ENCODE data around the gene TSPYL1. TPM values are rescaled to one million over a fixed set of nuclear protein-coding genes. Genes with fewer than 3 reads are reported as not detected.
"Not testable (repeated sequence)": the region's sequence is repeated elsewhere in the genome, so short reads cannot be mapped to it uniquely, and the experiment has no call there.

TSPYL1 gene
- 10 to 100 TPM; 51.5 to 94.2 (median 68.1) TPM for polyA plus RNA-seq (ENCODE audit: low read depth in 6 of 6)

DNA sequence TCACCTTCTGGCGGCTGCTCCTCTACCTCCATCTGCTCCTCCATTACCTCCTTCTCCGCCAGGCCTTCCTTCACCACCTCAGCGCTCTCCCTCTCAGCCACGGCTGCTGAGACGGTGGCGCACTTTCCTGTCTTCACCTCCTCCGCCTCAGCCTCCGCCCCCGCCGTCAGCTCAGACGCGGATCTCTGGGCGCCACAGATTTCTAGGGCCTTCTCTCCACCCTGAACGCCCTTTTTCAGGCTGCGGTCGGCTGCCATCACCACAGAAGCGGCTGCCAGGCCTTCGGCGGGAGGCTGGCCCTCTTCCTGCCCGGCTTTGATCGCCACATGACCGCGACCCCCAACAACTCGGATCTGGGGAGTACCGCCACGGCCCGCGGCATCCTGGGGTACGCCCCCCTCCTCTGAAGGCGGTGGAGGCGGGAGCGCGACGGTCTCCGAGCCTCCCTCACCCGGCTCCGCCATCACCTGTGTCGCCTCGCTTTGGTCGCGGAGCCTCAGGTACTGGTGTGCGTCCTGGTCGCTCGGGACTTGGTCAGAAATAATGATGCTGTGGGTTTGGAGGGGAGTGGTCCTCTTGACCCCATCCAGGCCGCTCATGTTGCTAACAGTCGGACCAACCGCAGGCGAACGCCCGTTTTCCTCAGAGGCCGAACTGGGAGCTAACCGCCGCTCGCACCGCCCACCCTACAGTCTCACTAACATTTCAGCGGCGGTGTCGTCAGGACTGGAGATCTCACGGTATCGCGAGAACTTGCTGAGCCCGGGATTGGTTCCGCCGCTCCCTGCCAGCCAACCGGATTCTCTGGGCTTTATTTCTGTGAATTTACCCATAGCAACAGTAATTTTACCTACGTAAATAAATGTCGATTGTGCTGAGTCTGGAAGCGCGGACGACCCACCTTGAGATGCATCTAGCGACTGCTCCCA is at the start of gene TSPYL1:
Gene TSPYL1 (minus strand): TSS at position 699 of the 929 bp plus-strand sequence. CDS start 100 bp downstream, at position 599.
- Mint-ChIP-seq H3K4me1 (peaks cover 50 to 74% (median 63%) of the 10 kb centered on the region in 3 donors), H3K27me3 (no peaks in the 10 kb centered on the region), H3K4me3 (peak within 1 kb of the TSS; percentile 94 to 100 (median 98)), H3K9me3 (no peaks in the 10 kb centered on the region), H3K36me3 (peaks cover 16 to 21% of the 10 kb centered on the region in 2 donors), H3K27ac (peak within 1 kb of the TSS; percentile 96 to 100 (median 100))
- DNase-seq = peak; percentile 95
- ATAC-seq (ENCODE audit: low read depth in 2 of 2) = peak; percentile 86 to 87

DNA sequence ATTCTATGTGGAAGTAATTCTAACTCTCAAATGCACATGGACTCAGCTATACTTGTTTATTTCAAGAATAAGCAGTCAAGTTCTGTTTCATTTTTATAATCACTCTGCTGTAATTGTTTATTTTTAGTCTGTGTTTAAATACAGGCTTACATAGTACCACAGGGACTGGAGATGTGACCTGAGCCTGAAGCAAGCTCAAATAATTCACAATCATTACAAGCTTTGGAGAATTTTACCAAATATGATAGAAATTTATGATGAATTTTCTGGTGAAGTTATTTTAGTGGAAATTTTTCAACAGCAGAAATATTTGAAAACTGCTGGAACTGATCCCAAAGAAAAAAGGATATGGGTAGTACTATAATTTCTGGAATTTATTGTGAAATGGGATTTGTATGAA is 49.4 kb upstream of the TSPYL1 start:
- Mint-ChIP-seq H3K27ac (no peak overlapping the region), H3K4me1 (peaks cover 0 to 3% (median 2%) of the 10 kb centered on the region in 3 donors), H3K9me3 (peaks cover 0 to 12% (median 0%) of the 10 kb centered on the region in 7 donors), H3K36me3 (peaks cover 0 to 4% of the 10 kb centered on the region in 2 donors), H3K4me3 (no peak overlapping the region), H3K27me3 (no peaks in the 10 kb centered on the region)
- DNase-seq (no peak), ATAC-seq (ENCODE audit: low read depth in 2 of 2) (no peak)

DNA sequence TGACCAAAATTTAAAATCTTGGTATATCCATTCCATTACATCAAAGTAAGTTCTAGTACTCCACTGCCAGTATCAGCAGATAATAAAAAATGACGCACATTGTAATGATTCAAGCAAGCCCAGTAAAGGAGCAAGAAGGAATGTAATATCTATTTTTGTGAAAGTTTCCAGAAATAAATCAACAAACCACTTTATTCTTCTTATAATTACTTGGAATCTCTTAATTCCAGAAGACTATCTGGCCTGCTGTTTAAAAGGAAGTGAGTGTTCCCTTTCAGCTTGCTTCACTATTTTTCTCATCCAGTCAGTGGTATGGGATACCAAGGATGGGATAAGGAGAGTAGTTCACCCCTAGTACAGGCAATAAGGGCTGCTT is 48.8 kb upstream of the TSPYL1 start:
- no peaks in the 10 kb centered on the region for H3K27me3 Mint-ChIP-seq
- H3K36me3 Mint-ChIP-seq = peaks cover 0 to 4% of the 10 kb centered on the region in 2 donors
- H3K4me1 Mint-ChIP-seq = peaks cover 0 to 3% (median 0%) of the 10 kb centered on the region in 3 donors

DNA sequence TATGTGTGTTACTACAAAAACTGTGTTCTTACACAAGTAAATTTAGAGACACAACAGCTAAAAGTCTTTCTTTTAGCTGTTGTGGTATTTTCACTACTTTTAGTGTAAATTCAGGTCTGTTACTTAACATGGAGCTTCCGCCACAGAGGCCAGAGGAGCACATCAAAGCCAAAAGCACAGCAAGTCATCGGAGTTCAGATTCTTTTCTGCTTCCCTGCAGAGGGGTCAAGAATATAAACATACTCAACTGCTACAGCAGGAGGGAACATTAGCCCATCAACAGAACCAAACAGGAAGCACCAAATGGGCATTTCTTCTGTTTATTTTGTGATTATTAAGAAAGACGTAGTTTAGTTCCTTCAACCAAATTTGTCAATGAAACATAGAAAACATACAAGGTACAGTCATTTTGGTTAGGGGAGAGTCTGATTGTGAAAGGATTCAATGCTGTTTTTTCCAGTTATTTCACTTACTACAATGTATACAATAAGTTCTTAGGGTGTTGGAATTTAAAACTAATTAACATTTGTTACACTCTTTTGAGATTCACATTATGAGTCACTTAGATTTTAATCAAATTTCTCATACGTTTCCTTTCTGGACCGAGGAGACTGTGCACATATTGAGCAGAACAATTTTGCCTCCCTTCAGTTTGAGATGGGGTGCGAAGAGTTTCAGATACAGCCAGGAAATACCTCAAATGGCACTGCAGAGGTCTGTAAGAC is 48.2 kb upstream of the TSPYL1 start:
- Mint-ChIP-seq H3K4me1 (peaks cover 0 to 3% (median 0%) of the 10 kb centered on the region in 3 donors), H3K27me3 (no peaks in the 10 kb centered on the region), H3K36me3 (peaks cover 0 to 4% of the 10 kb centered on the region in 2 donors), H3K4me3 (no peak overlapping the region), H3K27ac (peak overlapping the region in 2 of 6 donors; percentile 21 to 54), H3K9me3 (peaks cover 0 to 5% (median 0%) of the 10 kb centered on the region in 7 donors)
- DNase-seq (no peak), ATAC-seq (ENCODE audit: low read depth in 2 of 2) (no peak)

More for the DNA sequence above, 48.8 kb upstream of the TSPYL1 start:
- Mint-ChIP-seq H3K27ac (no peak overlapping the region), H3K9me3 (peaks cover 0 to 8% (median 0%) of the 10 kb centered on the region in 7 donors), H3K4me3 (no peak overlapping the region)
- no peak for ATAC-seq (ENCODE audit: low read depth in 2 of 2)
- DNase-seq = no peak

GRCh38 chr6:116326996-116327395 is 47.3 kb upstream of the TSPYL1 start:
- no peaks in the 10 kb centered on the region for H3K9me3 Mint-ChIP-seq
- ATAC-seq (ENCODE audit: low read depth in 2 of 2) (no peak), DNase-seq (no peak)

GRCh38 chr6:116326181-116326671 is 46.5 kb upstream of the TSPYL1 start:
- no peak for ATAC-seq (ENCODE audit: low read depth in 2 of 2)
- Mint-ChIP-seq H3K4me3 (no peak overlapping the region), H3K27ac (no peak overlapping the region), H3K36me3 (peaks cover 0 to 4% of the 10 kb centered on the region in 2 donors), H3K4me1 (peaks cover 0 to 3% (median 0%) of the 10 kb centered on the region in 3 donors), H3K27me3 (no peaks in the 10 kb centered on the region), H3K9me3 (no peaks in the 10 kb centered on the region)
- DNase-seq = no peak

More at GRCh38 chr6:116326996-116327395, 47.3 kb upstream of the TSPYL1 start:
- Mint-ChIP-seq H3K27ac (no peak overlapping the region), H3K4me3 (no peak overlapping the region), H3K27me3 (no peaks in the 10 kb centered on the region), H3K4me1 (peaks cover 0 to 3% (median 0%) of the 10 kb centered on the region in 3 donors), H3K36me3 (peaks cover 0 to 4% of the 10 kb centered on the region in 2 donors)

DNA sequence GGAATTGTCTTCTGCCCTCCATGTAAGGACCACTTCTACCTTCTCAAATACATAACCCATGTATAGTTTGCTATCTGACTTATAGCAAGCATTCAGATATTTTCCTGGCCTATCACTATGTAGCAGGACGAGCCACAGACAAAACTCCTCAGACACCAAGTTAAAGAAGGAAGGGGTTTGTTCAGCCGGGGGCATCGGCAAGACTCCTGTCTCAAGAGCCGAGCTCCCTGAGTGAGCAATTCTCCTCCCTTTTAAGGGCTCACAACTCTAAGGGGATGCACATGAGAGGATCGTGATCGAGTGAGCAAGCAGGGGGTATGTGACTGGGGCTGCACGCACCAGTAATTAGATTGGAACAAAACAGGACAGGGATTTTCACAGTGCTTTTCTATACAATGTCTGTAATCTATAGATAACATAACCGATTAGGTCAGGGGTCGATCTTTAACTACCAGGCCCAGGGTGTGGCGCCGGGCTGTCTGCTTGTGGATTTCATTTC is 46.0 kb upstream of the TSPYL1 start:
- not testable (repeated sequence) for H3K36me3 Mint-ChIP-seq; ATAC-seq (ENCODE audit: low read depth in 2 of 2); DNase-seq; H3K9me3 Mint-ChIP-seq; H3K4me3 Mint-ChIP-seq; H3K4me1 Mint-ChIP-seq; H3K27me3 Mint-ChIP-seq
- peak overlapping the region in 1 of 6 donors; percentile 6 for H3K27ac Mint-ChIP-seq

- Mint-ChIP-seq H3K36me3 (peaks cover 0 to 4% of the 10 kb centered on the region in 2 donors), H3K27ac (no peak overlapping the region), H3K4me3 (no peak overlapping the region), H3K4me1 (peaks cover 0 to 3% (median 0%) of the 10 kb centered on the region in 3 donors), H3K9me3 (no peaks in the 10 kb centered on the region), H3K27me3 (no peaks in the 10 kb centered on the region)
- DNase-seq (no peak), ATAC-seq (ENCODE audit: low read depth in 2 of 2) (no peak)
Measured at GRCh38 chr6:116323863-116324262, 44.1 kb upstream of the TSPYL1 start.

- not testable (repeated sequence) for H3K27me3 Mint-ChIP-seq; H3K9me3 Mint-ChIP-seq; H3K4me1 Mint-ChIP-seq; H3K36me3 Mint-ChIP-seq; ATAC-seq (ENCODE audit: low read depth in 2 of 2); DNase-seq
- Mint-ChIP-seq H3K27ac (peak overlapping the region in 2 of 6 donors; percentile 28 to 73), H3K4me3 (peak overlapping the region in 1 of 8 donors; percentile 22)
Measured at GRCh38 chr6:116321933-116322332, 42.2 kb upstream of the TSPYL1 start.

GRCh38 chr6:116316772-116317467 is 37.2 kb upstream of the TSPYL1 start:
- Mint-ChIP-seq H3K27me3 (no peaks in the 10 kb centered on the region), H3K4me3 (no peak overlapping the region), H3K36me3 (no peaks in the 10 kb centered on the region), H3K27ac (no peak overlapping the region), H3K4me1 (peaks cover 8 to 12% (median 9%) of the 10 kb centered on the region in 3 donors), H3K9me3 (no peaks in the 10 kb centered on the region)
- DNase-seq (no peak), ATAC-seq (ENCODE audit: low read depth in 2 of 2) (no peak)

DNA sequence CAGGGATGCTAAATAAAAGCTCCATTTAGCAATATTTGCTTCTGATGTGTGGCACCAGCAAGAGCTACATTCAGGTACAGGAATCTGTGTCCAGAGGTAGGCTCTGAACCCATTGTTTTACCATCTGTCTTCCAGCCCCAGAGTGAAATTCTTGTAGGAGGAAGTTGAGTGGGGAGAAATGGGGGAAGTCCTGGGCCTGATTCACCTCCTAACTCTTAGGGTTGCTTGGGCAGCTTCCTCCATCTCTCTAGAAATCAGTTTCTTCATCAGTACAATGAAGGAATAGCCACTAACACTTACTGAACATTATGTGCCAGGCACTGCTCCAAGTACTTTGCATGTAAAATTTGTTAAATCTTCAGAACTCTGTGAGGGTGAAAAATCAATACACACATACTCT is 35.1 kb upstream of the TSPYL1 start:
- peaks cover 8 to 12% (median 9%) of the 10 kb centered on the region in 3 donors for H3K4me1 Mint-ChIP-seq
- no peak overlapping the region for H3K4me3 Mint-ChIP-seq
- peaks cover 9 to 18% of the 10 kb centered on the region in 2 donors for H3K36me3 Mint-ChIP-seq
- no peaks in the 10 kb centered on the region for H3K27me3 Mint-ChIP-seq
- no peak overlapping the region for H3K27ac Mint-ChIP-seq
- H3K9me3 Mint-ChIP-seq = no peaks in the 10 kb centered on the region
- ATAC-seq (ENCODE audit: low read depth in 2 of 2) (peak; percentile 69 to 82), DNase-seq (peak; percentile 14)

DNA sequence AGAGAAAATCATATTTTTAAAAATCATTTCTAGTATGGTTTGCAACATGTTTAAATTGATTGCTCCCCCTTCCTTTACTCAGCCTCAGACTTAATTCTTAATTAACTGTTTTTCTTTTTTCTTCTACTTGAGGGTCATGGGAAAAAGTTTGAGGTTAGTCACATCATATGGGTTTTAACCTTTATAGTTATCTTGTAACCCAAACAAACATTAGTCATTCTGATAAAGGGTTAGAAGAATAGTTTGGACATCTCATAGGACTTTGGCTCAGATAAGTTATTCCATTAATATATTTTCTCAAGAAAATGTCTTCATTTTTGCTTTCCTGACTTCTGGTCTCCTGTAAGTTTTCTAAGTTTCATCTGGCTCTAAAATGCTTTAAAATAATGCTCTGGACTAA is 34.5 kb upstream of the TSPYL1 start:
- no peak overlapping the region for H3K4me3 Mint-ChIP-seq
- H3K4me1 Mint-ChIP-seq = peaks cover 8 to 12% (median 9%) of the 10 kb centered on the region in 3 donors
- peak overlapping the region in 1 of 6 donors; percentile 21 for H3K27ac Mint-ChIP-seq
- no peak for ATAC-seq (ENCODE audit: low read depth in 2 of 2)
- peaks cover 9 to 18% of the 10 kb centered on the region in 2 donors for H3K36me3 Mint-ChIP-seq
- H3K27me3 Mint-ChIP-seq = no peaks in the 10 kb centered on the region
- H3K9me3 Mint-ChIP-seq = no peaks in the 10 kb centered on the region
- no peak for DNase-seq
